ENCODE results near the gene PTPN21. TPM values are rescaled to one million over a fixed set of nuclear protein-coding genes. Genes with fewer than 3 reads are reported as not detected.

Gene PTPN21
- total RNA-seq, 1 experiment from 2014 or later: 15.0 TPM

GRCh38 chr14:88545256-88545655 is 9.6 kb downstream of the PTPN21 start:
- in situ Hi-C loops (cut with HindIII; ENCODE audit: low pct_unique_long_range_greater_than_20kb, low sequenced_read_pairs) (no loop called here), intact Hi-C loops (cut with micrococcal nuclease; ENCODE audit: unreplicated experiment) (no loop called here)
- CTCF ChIA-PET: interaction anchor here (0.6 kb wide), 1 partner anchor 50 kb away, joined by 8 read pairs; no protein-coding TSS in a partner anchor
- Histone ChIP-seq H3K4me1 (ENCODE audit: control insufficient read depth, insufficient read depth, low read length) (no peaks in the 10 kb centered on the region), H3K4me3 (ENCODE audit: low read depth in 2 of 2, low read length in 2 of 2) (no peak overlapping the region), H3K27ac (ENCODE audit: low read length) (no peak overlapping the region), H3K9me3 (ENCODE audit: control insufficient read depth, insufficient read depth, low read depth, low read length) (no peaks in the 10 kb centered on the region), H3K27me3 (ENCODE audit: control insufficient read depth, insufficient read depth, low read length) (no peaks in the 10 kb centered on the region), H3K36me3 (ENCODE audit: control insufficient read depth, insufficient read depth, low read length) (peaks cover 8% of the 10 kb centered on the region; the same call in 1 of the 2 replicates)
- no TSS peak for BruUV-seq (replicated peaks)
- POLR2A ChIA-PET: no interaction called here
- DNase-seq (ENCODE audit: low read depth, low spot score) (no peak), ATAC-seq (no peak)
- no peak for TF ChIP-seq REST (IDR thresholded peaks at IDR 0.05; ENCODE audit: insufficient read depth in 1 of 2, low read depth in 2 of 2, low read length in 1 of 2)
- TF ChIP-seq TCF7L2 (IDR thresholded peaks at IDR 0.05; ENCODE audit: low read depth, low read length): no peak

- no peak for ATAC-seq
- ChIA-PET POLR2A (no interaction called here), CTCF (no interaction called here)
These were observed 11.7 kb downstream of the PTPN21 start for GRCh38 chr14:88542857-88543795.

More at GRCh38 chr14:88542857-88543795, 11.7 kb downstream of the PTPN21 start:
- no peak for TF ChIP-seq POLR2AphosphoS5 (IDR thresholded peaks at IDR 0.05; ENCODE audit: low read depth, low read length)
- no peak for TF ChIP-seq TCF7L2 (IDR thresholded peaks at IDR 0.05; ENCODE audit: low read depth, low read length)
- no peak for TF ChIP-seq REST (IDR thresholded peaks at IDR 0.05; ENCODE audit: insufficient read depth in 1 of 2, low read depth in 2 of 2, low read length in 1 of 2)
- Histone ChIP-seq H3K4me1 (ENCODE audit: control insufficient read depth, insufficient read depth, low read length) (no peaks in the 10 kb centered on the region), H3K4me3 (ENCODE audit: low read depth in 2 of 2, low read length in 2 of 2) (no peak overlapping the region), H3K9me3 (ENCODE audit: control insufficient read depth, insufficient read depth, low read depth, low read length) (no peaks in the 10 kb centered on the region), H3K27ac (ENCODE audit: low read length) (no peak overlapping the region), H3K36me3 (ENCODE audit: control insufficient read depth, insufficient read depth, low read length) (no peaks in the 10 kb centered on the region; the same call in 1 of the 2 replicates), H3K27me3 (ENCODE audit: control insufficient read depth, insufficient read depth, low read length) (no peaks in the 10 kb centered on the region)
- no peak for DNase-seq (ENCODE audit: low read depth, low spot score)
- intact Hi-C loops (cut with micrococcal nuclease; ENCODE audit: unreplicated experiment): no loop called here
- in situ Hi-C loops (cut with HindIII; ENCODE audit: low pct_unique_long_range_greater_than_20kb, low sequenced_read_pairs): no loop called here
- no TSS peak for BruUV-seq (replicated peaks)
